HG02973 (cell line): ENCODE results near the gene RECK.

Source experiments
- ATAC-seq: cut with Tn5 transposase; IDR thresholded peaks from one replicate; pipeline ENCODE4 v1.9.1; 2021; ENCODE audit warnings: moderate library complexity; ENCODE audit not compliant: unreplicated experiment

Gene RECK

DNA sequence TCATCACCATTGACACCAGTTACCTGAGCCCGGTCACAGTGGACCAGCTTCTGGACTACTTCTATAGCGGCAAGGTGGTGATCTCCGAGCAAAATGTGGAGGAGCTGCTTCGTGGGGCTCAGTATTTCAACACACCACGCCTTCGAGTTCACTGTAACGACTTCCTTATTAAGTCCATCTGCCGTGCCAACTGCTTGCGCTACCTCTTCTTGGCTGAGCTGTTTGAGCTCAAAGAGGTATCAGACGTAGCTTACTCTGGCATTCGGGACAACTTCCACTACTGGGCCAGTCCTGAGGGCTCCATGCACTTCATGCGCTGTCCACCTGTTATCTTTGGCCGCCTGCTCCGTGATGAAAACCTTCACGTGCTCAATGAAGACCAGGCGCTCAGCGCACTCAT, 133.0 kb downstream of the RECK start:
- ATAC-seq: no peak

- no peak for ATAC-seq
These were observed 133.8 kb downstream of the RECK start for GRCh38 chr9:36170531-36170930.

DNA sequence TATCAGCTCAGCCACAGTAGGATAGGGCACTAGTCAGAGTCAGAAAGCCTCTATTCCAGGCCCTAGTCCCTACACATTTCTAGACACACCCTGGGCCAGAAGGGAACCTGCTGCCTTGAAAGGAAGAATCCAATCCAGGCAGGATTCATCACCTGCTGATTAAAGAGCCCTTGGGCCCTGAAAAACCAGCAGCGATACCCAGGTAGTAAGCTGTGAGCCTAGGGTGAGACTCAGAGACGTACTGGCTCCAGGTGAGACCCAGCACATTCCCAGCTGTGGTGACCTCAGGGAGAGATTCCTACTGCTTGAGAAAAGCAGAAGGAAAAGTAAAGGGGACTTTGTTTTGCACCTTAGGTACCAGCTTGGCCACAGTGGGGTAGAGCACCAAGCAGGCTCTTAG, 137.1 kb downstream of the RECK start:
- no peak for ATAC-seq
